ENCODE data around the gene MMP13.

- TF ChIP-seq, protein P1, sequence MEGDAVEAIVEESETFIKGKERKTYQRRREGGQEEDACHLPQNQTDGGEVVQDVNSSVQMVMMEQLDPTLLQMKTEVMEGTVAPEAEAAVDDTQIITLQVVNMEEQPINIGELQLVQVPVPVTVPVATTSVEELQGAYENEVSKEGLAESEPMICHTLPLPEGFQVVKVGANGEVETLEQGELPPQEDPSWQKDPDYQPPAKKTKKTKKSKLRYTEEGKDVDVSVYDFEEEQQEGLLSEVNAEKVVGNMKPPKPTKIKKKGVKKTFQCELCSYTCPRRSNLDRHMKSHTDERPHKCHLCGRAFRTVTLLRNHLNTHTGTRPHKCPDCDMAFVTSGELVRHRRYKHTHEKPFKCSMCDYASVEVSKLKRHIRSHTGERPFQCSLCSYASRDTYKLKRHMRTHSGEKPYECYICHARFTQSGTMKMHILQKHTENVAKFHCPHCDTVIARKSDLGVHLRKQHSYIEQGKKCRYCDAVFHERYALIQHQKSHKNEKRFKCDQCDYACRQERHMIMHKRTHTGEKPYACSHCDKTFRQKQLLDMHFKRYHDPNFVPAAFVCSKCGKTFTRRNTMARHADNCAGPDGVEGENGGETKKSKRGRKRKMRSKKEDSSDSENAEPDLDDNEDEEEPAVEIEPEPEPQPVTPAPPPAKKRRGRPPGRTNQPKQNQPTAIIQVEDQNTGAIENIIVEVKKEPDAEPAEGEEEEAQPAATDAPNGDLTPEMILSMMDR (IDR thresholded peaks at IDR 0.05 in 4 of 5, conservative IDR thresholded peaks at IDR 0.05 in 1 of 5), result no peak
- no peak for TF ChIP-seq POLR2A (IDR thresholded peaks at IDR 0.05)
Observed at GRCh38 chr11:102911758-102912481, 43.6 kb downstream of the MMP13 start.

Measured in gastrocnemius medialis (tissue), 4 donors.